ENCODE measurements around the gene AFAP1L2. TPM values are rescaled to one million over a fixed set of nuclear protein-coding genes. Genes with fewer than 3 reads are reported as not detected.

AFAP1L2 gene
- total and polyA plus RNA-seq, 9 of the 15 experiments (the other 6 are each of a cell fraction or from before 2014, with no cell fraction given) = 0.07 TPM; not detected in 8

- CTCF ChIA-PET (ENCODE audit: low intra/inter-chr PET ratio) = no interaction called here
- intact Hi-C loops (cut with micrococcal nuclease) = no loop called here
Observed at GRCh38 chr10:114328874-114329273, 75.4 kb downstream of the AFAP1L2 start.

More at GRCh38 chr10:114328874-114329273, 75.4 kb downstream of the AFAP1L2 start:
- H3K9ac ChIP-seq (ENCODE audit: insufficient read depth in 1 of 2, low read depth in 2 of 2, low read length in 2 of 2) = no peak overlapping the region
- DNase-seq (ENCODE audit: extremely low read depth in 1 of 4, low spot score in 3 of 4) (no peak), ATAC-seq (no peak), FAIRE-seq (no peak)
- H4K20me1 ChIP-seq (replicated peaks; ENCODE audit: control insufficient read depth, insufficient read depth, low read length) = no peaks in the 10 kb centered on the region
- no peaks in the 10 kb centered on the region for H3K9me1 ChIP-seq (ENCODE audit: control insufficient read depth, insufficient read depth, low read length)
- H3K9me3 ChIP-seq (replicated peaks; ENCODE audit: control insufficient read depth, insufficient read depth, low read depth, low read length) = no peaks in the 10 kb centered on the region
- in situ Hi-C loops (cut with MboI) = no loop called here
- TF ChIP-seq KLF1 (tag; IDR thresholded peaks at IDR 0.05) (no peak), TBL1XR1 (IDR thresholded peaks at IDR 0.05; ENCODE audit: low read length in 2 of 2) (no peak), ZNF239 (CRISPR knock-in tag; IDR thresholded peaks at IDR 0.05) (no peak), MCM3 (IDR thresholded peaks at IDR 0.05) (no peak), C11orf30 (IDR thresholded peaks at IDR 0.05; ENCODE audit: low read depth) (no peak), ZNF740 (CRISPR knock-in tag; IDR thresholded peaks at IDR 0.05) (no peak), ZNF740 (tag; IDR thresholded peaks at IDR 0.05) (no peak), CHD2 (IDR thresholded peaks at IDR 0.05; ENCODE audit: low read depth, low read length) (no peak), ELK1 (CRISPR knock-in tag; IDR thresholded peaks at IDR 0.05) (no peak), ZBTB12 (CRISPR knock-in tag; IDR thresholded peaks at IDR 0.05) (no peak), BRF1 (IDR thresholded peaks at IDR 0.05; ENCODE audit: borderline replicate concordance, extremely low read depth, insufficient read length) (no peak)
- H3K4me2 ChIP-seq (ENCODE audit: insufficient read depth, low read length) = no peak overlapping the region
- peaks cover 0 to 30% of the 10 kb centered on the region in 2 experiments; a peak in 2 of 5 replicates for H3K27me3 ChIP-seq (ENCODE audit: control insufficient read depth in 2 of 2, insufficient read depth in 2 of 2, low read length in 2 of 2)
- 2% methylated on average over 5 of the region's 6 CpGs for WGBS (ENCODE audit: insufficient coverage, low coverage, missing lambda C conversion rate)
- no peak overlapping the region for H2AFZ ChIP-seq (ENCODE audit: low read depth, low read length)
- no peaks in the 10 kb centered on the region for H3K36me3 ChIP-seq (ENCODE audit: control insufficient read depth, insufficient read depth, low read length)
- H3K4me1 ChIP-seq (replicated peaks in 1 of 2; ENCODE audit: control insufficient read depth in 2 of 2, insufficient read depth in 2 of 2, low read length in 2 of 2) = no peaks in the 10 kb centered on the region
- POLR2A ChIA-PET = no interaction called here
- no peaks in the 10 kb centered on the region for H3K79me2 ChIP-seq (ENCODE audit: control insufficient read depth, insufficient read depth, low read length)
- no peak overlapping the region for H3K27ac ChIP-seq (ENCODE audit: extremely low read depth, low read depth, low read length)
- H3K4me3 ChIP-seq = no peak overlapping the region
- no TSS peak for BruUV-seq (replicated peaks)

Measured in K562 (cell line).